ENCODE data around the gene EMP3. TPM values are rescaled to one million over a fixed set of nuclear protein-coding genes. Genes with fewer than 3 reads are reported as not detected.

EMP3 gene
- total RNA-seq, 4 donors from 2014 or later = 36.3 to 74.2 (median 56.5) TPM

GRCh38 chr19:48372904-48373303, 47.6 kb downstream of the EMP3 start:
- TF ChIP-seq EP300 (IDR thresholded peaks at IDR 0.05) (no peak), CTCF (IDR thresholded peaks at IDR 0.05) (no peak), POLR2A (IDR thresholded peaks at IDR 0.05) (no peak), POLR2AphosphoS5 (IDR thresholded peaks at IDR 0.05) (no peak)
- Histone ChIP-seq H3K27me3 (no peaks in the 10 kb centered on the region), H3K9me3 (no peaks in the 10 kb centered on the region), H3K27ac (no peak overlapping the region), H3K4me3 (no peak overlapping the region), H3K36me3 (no peaks in the 10 kb centered on the region), H3K4me1 (no peaks in the 10 kb centered on the region)
- WGBS, 2 donors (ENCODE audit: low coverage in 1 of 2) = 60% methylated on average over 4 of the region's 4 CpGs; no CpG with 5 or more reads in 1 of the 2 donors
- no peak for ATAC-seq

- WGBS, 2 donors (ENCODE audit: low coverage in 1 of 2) = 60 to 84% methylated on average over 1 to 7 of the region's 11 CpGs
- Histone ChIP-seq H3K4me3 (no peak overlapping the region), H3K4me1 (no peaks in the 10 kb centered on the region), H3K9me3 (no peaks in the 10 kb centered on the region), H3K36me3 (no peaks in the 10 kb centered on the region), H3K27ac (no peak overlapping the region), H3K27me3 (no peaks in the 10 kb centered on the region)
- no peak for ATAC-seq
- TF ChIP-seq EP300 (IDR thresholded peaks at IDR 0.05) (no peak), POLR2AphosphoS5 (IDR thresholded peaks at IDR 0.05) (no peak), CTCF (IDR thresholded peaks at IDR 0.05) (no peak), POLR2A (IDR thresholded peaks at IDR 0.05) (no peak)
Observed at GRCh38 chr19:48373567-48373966, 48.2 kb downstream of the EMP3 start.

GRCh38 chr19:48378194-48378570, 52.8 kb downstream of the EMP3 start:
- Histone ChIP-seq H3K27ac (no peak overlapping the region), H3K4me1 (no peaks in the 10 kb centered on the region), H3K4me3 (no peak overlapping the region), H3K9me3 (no peaks in the 10 kb centered on the region), H3K27me3 (no peaks in the 10 kb centered on the region), H3K36me3 (peaks cover 0 to 27% of the 10 kb centered on the region in 2 donors)
- TF ChIP-seq EP300 (IDR thresholded peaks at IDR 0.05) (no peak), POLR2A (IDR thresholded peaks at IDR 0.05) (no peak), CTCF (IDR thresholded peaks at IDR 0.05) (no peak), POLR2AphosphoS5 (IDR thresholded peaks at IDR 0.05) (no peak)
- 94 to 97% methylated on average over 4 to 7 of the region's 10 CpGs for WGBS, 2 donors (ENCODE audit: low coverage in 1 of 2)
- no peak for ATAC-seq

- TF ChIP-seq POLR2A (IDR thresholded peaks at IDR 0.05) (no peak), CTCF (IDR thresholded peaks at IDR 0.05) (no peak), EP300 (IDR thresholded peaks at IDR 0.05) (no peak), POLR2AphosphoS5 (IDR thresholded peaks at IDR 0.05) (no peak)
- Histone ChIP-seq H3K4me3 (no peak overlapping the region), H3K9me3 (no peaks in the 10 kb centered on the region), H3K36me3 (peaks cover 0 to 35% of the 10 kb centered on the region in 2 donors), H3K27me3 (no peaks in the 10 kb centered on the region), H3K27ac (no peak overlapping the region), H3K4me1 (no peaks in the 10 kb centered on the region)
- ATAC-seq = no peak
- WGBS, 2 donors (ENCODE audit: low coverage in 1 of 2) = 63 to 64% methylated on average over 4 to 5 of the region's 5 CpGs
Observed at GRCh38 chr19:48379058-48379457, 53.7 kb downstream of the EMP3 start.

Other genes starting within 250 kb of the EMP3 start
- 10 to 100 TPM in 2 of 4 donors, 1 to 10 TPM in 2; 3.8 to 15.6 (median 9.7) TPM for gene PLA2G4C, start 214.7 kb upstream of the EMP3 start, total RNA-seq
- gene LIG1, start 155.2 kb upstream of the EMP3 start, total RNA-seq = 10 to 100 TPM in 1 of 4 donors, 1 to 10 TPM in 3; 2.7 to 12.6 (median 7.1) TPM
- gene ZSWIM9, start 154.9 kb upstream of the EMP3 start, total RNA-seq = 1 to 10 TPM; 3.2 to 8.3 (median 5.7) TPM
- 10 to 100 TPM; 18.7 to 30.4 (median 22.4) TPM for gene CARD8, start 69.6 kb upstream of the EMP3 start, total RNA-seq
- under 1 TPM in 2 of 4 donors, not detected in 2; 0.27 to 0.64 TPM for gene ZNF114, start 55.5 kb upstream of the EMP3 start, total RNA-seq
- 10 to 100 TPM in 1 of 4 donors, 1 to 10 TPM in 3; 2.8 to 13.1 (median 6.6) TPM for gene TMEM143, start 38.4 kb downstream of the EMP3 start, total RNA-seq
- gene SYNGR4, start 38.8 kb downstream of the EMP3 start, total RNA-seq = not detected
- gene KDELR1, start 66.0 kb downstream of the EMP3 start, total RNA-seq = 10 to 100 TPM; 60.4 to 87.9 (median 70.8) TPM
- under 1 TPM in 3 of 4 donors, not detected in 1; 0.08 to 0.62 (median 0.47) TPM for gene GRIN2D, start 68.1 kb downstream of the EMP3 start, total RNA-seq
- 10 to 100 TPM; 28.9 to 33.1 (median 32.7) TPM for gene GRWD1, start 120.4 kb downstream of the EMP3 start, total RNA-seq
- gene KCNJ14, start 130.0 kb downstream of the EMP3 start, total RNA-seq = under 1 TPM in 3 of 4 donors, not detected in 1; 0.16 to 0.42 (median 0.27) TPM
- 10 to 100 TPM; 28.6 to 56.7 (median 47.0) TPM for gene CYTH2, start 143.8 kb downstream of the EMP3 start, total RNA-seq
- gene LMTK3, start 186.3 kb downstream of the EMP3 start, total RNA-seq = 1 to 10 TPM in 1 of 4 donors, under 1 TPM in 3; 0.13 to 1.2 (median 0.30) TPM
- 1 to 10 TPM in 2 of 4 donors, under 1 TPM in 1, not detected in 1; 0.93 to 3.9 (median 1.0) TPM for gene SULT2B1, start 226.6 kb downstream of the EMP3 start, total RNA-seq

Measured in gastroesophageal sphincter (tissue), 4 donors.